HAP-1 (cell line): ENCODE data around the gene RABGAP1L.
"Not testable (repeated sequence)": the region's sequence is repeated elsewhere in the genome, so short reads cannot be mapped to it uniquely, and the experiment has no call there.

ENCODE experiments used
- DNase-seq, 2 experiments: peaks; one replicate each; pipeline ENCODE4 v3.0.0-alpha.2; 2016 to 2020; ENCODE audit warnings: low spot score in 2 of 2
- H3K27me3 ChIP-seq: fragments of 250-450 bp; sonication (Bioruptor Pico); 2 replicates; pipeline ENCODE4 v1.5.1; 2020; ENCODE audit warnings: low read depth, mild to moderate bottlenecking, moderate library complexity
- H3K36me3 ChIP-seq: fragments of 250-450 bp; sonication (Bioruptor Pico); replicated peaks from 2 replicates; pipeline ENCODE4 v1.5.1; 2020; ENCODE audit warnings: mild to moderate bottlenecking
- H3K4me1 ChIP-seq: fragments of 250-450 bp; sonication (Bioruptor Pico); 2 replicates; pipeline ENCODE4 v1.5.1; 2020; ENCODE audit warnings: mild to moderate bottlenecking
- H3K4me3 ChIP-seq: fragments of 250-450 bp; sonication (Bioruptor Pico); 2 replicates; pipeline ENCODE4 v1.5.1; 2020; ENCODE audit warnings: mild to moderate bottlenecking, moderate library complexity
- H3K9me3 ChIP-seq: fragments of 250-450 bp; sonication (Bioruptor Pico); 2 replicates; pipeline ENCODE4 v1.5.1; 2020; ENCODE audit warnings: mild to moderate bottlenecking, moderate library complexity
- in situ Hi-C: fragments of 300-500 bp; cut with MboI; formaldehyde crosslinking; loops from 3 replicates; pipeline ENCODE4 v1.14.3; 2020; ENCODE audit warnings: low sequenced_read_pairs, inconsistent platforms, mixed read lengths

Gene RABGAP1L

GRCh38 chr1:174136714-174137113, 22.6 kb upstream of the RABGAP1L start:
- Histone ChIP-seq H3K27me3 (peaks cover 15% of the 10 kb centered on the region), H3K36me3 (no peaks in the 10 kb centered on the region), H3K9me3 (no peaks in the 10 kb centered on the region), H3K4me3 (no peak overlapping the region), H3K4me1 (no peaks in the 10 kb centered on the region)
- in situ Hi-C loops, result no loop called here
- DNase-seq, result no peak

DNA sequence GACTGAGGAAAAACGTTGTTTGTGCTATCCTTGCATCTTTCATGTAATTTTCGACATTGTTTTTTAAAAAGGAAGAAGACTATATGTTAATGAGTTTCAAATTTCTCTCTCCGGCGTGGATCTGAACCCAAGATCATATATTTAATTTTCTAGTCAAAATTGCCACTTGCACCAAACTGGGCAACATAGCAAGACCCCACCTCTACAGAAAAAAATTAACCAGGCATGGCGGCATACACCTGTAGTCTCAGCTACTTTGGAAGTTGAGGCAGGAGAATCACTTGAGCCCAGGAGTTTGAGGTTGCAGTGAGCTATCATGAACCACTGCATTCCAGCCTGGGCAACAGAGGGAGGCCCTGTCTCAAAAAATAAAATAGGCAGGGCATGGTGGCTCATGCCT, 16.5 kb upstream of the RABGAP1L start:
- no peaks in the 10 kb centered on the region for H3K36me3 ChIP-seq
- H3K27me3 ChIP-seq, result peaks cover 14% of the 10 kb centered on the region
- no peaks in the 10 kb centered on the region for H3K9me3 ChIP-seq
- DNase-seq, result no peak
- no peak overlapping the region for H3K4me3 ChIP-seq
- H3K4me1 ChIP-seq, result no peaks in the 10 kb centered on the region
- in situ Hi-C loops, result no loop called here

DNA sequence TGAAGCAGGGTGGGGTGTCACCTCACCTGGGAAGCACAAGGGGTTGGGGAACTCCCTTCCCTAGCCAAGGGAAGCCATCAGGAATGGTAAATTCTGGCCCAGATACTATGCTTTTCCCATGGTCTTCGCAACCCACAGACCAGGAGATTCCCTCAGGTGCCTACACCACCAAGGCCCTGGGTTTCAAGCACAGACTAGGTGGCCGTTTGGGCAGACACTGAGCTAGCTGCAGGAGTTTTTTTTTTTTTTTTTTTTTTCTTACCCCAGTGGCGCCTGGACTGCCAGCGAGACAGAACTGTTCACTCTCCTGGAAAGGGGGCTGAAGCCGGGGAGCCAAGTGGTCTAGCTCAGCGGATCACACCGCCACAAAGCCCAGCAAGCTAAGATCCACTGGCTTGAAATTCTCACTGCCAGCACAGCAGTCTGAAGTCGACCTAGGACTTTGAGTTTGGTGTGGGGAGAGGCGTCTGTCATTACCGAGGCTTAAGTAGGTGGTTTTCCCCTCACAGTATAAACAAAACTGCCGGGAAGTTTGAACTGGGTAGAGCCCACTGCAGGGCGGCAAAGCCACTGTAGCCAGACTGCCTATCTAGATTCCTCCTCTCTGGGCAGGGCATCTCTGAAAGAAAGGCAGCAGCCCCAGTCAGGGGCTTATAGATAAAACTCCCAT, 15.5 kb upstream of the RABGAP1L start:
- H3K36me3 ChIP-seq, H3K4me3 ChIP-seq, in situ Hi-C loops, DNase-seq, H3K9me3 ChIP-seq, H3K4me1 ChIP-seq: not testable (repeated sequence)
- H3K27me3 ChIP-seq, result peaks cover 14% of the 10 kb centered on the region

DNA sequence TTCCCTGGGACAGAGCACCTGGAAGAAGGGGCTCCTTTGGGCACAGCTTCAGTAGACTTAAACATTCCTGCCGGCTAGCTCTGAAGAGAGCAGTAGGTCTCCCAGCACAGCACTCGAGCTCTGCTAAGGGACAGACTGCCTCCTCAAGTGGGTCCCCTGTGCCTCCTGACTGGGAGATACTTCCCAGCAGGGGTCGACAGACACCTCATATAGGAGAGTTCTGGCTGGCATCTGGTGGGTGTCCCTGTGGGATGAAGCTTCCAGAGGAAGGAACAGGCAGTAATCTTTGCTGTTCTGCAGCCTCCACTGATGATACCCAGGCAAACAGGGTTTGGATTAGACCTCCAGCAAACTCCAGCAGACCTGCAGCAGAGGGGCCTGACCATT, 14.9 kb upstream of the RABGAP1L start:
- H3K4me3 ChIP-seq, result not testable (repeated sequence)

GRCh38 chr1:174149216-174149615, 10.1 kb upstream of the RABGAP1L start:
- DNase-seq, result no peak
- Histone ChIP-seq H3K4me3 (no peak overlapping the region), H3K9me3 (no peaks in the 10 kb centered on the region), H3K27me3 (no peaks in the 10 kb centered on the region; the same call in 1 of the 2 replicates), H3K36me3 (no peaks in the 10 kb centered on the region), H3K4me1 (peaks cover 4% of the 10 kb centered on the region; the same call in 1 of the 2 replicates)
- in situ Hi-C loops, result no loop called here

More for the DNA sequence above, 14.9 kb upstream of the RABGAP1L start:
- H3K4me1 ChIP-seq, DNase-seq, H3K9me3 ChIP-seq, in situ Hi-C loops, H3K36me3 ChIP-seq: not testable (repeated sequence)
- H3K27me3 ChIP-seq, result peaks cover 10% of the 10 kb centered on the region

DNA sequence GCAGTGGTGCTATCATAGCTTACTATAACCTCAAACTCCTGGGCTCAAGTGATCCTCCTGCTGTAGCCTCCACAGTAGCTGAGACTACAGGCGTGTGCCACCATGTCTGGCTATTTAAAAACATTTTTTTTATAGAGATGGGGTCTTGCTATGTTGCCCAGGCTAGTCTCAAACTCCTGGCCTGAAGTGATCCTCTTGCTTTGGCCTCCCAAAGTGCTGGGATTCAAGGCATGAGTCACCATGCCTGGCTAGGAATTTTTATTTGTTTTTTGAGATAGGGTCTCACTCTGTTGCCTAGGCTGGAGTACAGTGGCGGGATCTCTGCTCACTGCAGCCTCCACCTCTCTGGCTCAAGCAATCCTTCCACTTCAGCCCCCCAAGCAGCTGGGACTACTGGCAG, 8.8 kb upstream of the RABGAP1L start:
- no peak for DNase-seq
- Histone ChIP-seq H3K27me3 (no peaks in the 10 kb centered on the region), H3K4me3 (no peak overlapping the region), H3K4me1 (peaks cover 4% of the 10 kb centered on the region; the same call in 1 of the 2 replicates), H3K36me3 (no peaks in the 10 kb centered on the region), H3K9me3 (no peaks in the 10 kb centered on the region)
- in situ Hi-C loops, result no loop called here

DNA sequence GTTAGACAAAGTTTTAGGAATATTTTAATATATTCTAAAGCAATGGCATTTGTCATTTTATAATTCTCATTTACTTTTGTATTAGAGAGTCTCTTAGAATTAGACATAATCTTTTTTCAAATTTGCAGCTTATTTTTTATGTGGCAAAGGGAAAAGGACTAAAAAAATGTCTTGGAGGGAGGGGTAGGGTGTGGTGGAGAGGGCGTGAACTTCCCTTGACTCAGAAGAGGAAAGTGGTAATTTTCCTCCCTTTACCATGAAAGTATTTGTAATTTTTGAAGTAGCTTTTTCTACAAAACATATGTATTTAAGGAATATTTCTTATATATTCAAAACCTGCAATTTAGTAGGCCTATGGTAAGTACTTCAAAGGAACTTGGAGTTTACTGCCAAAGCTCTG, 6.9 kb upstream of the RABGAP1L start:
- peaks cover 4% of the 10 kb centered on the region; the same call in 1 of the 2 replicates for H3K4me1 ChIP-seq
- DNase-seq, result no peak
- H3K9me3 ChIP-seq, result no peaks in the 10 kb centered on the region
- H3K4me3 ChIP-seq, result no peak overlapping the region
- no peaks in the 10 kb centered on the region for H3K27me3 ChIP-seq
- no peaks in the 10 kb centered on the region for H3K36me3 ChIP-seq
- in situ Hi-C loops, result no loop called here

DNA sequence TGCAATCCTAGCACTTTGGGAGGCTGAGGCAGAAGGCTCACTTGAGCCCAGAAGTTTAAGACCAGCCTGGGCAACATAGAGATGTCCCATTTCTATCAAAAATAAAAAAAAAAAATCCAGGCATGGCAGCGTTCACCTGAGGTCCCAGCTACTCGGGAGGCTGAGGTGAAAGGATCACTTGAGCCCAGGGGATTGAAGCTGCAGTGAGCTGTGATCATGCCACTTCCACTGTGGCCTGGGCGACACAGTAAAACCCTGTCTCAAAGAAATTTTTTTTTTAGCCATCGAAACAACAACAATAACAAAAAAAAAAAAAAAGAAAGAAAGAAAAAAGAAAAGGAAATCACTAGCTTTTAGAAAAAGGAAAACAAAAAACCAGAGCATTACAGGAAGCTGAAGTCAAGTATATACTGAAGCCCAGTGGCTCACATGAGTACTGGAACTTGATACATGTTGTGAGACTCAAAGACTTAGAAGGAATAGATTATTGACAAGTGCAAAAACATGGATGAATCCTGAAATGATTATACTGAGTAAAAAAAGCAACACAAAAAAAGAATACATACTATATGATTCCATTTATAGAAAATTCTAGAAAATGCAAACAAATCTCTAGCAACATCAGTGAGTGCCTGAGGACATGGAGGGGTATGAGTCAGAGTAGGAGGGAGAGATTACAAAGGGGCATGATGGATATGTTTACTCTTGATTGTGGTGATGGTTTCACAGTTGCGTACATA, 6.1 kb upstream of the RABGAP1L start:
- DNase-seq, result no peak
- no peaks in the 10 kb centered on the region for H3K9me3 ChIP-seq
- H3K4me1 ChIP-seq, result peaks cover 4% of the 10 kb centered on the region; the same call in 1 of the 2 replicates
- in situ Hi-C loops, result no loop called here
- H3K36me3 ChIP-seq, result no peaks in the 10 kb centered on the region
- no peak overlapping the region for H3K4me3 ChIP-seq
- H3K27me3 ChIP-seq, result no peaks in the 10 kb centered on the region

DNA sequence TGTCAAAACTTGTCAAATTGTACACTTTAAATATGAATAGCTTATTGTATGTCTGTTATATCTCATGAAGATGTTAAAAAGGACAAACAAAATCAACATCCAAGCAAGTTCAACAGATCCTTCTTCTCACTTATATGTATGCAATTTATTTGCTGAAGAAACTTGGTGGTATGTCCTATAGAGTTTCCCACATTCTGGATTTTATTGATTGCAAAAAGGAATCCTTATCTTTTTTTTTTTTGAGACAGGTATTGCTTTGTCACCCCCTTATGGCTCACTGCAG, 5.6 kb upstream of the RABGAP1L start:
- DNase-seq, result peak in 1 of 2 experiments; percentile 12
- Histone ChIP-seq H3K36me3 (no peaks in the 10 kb centered on the region), H3K27me3 (no peaks in the 10 kb centered on the region), H3K9me3 (no peaks in the 10 kb centered on the region), H3K4me1 (peaks cover 4% of the 10 kb centered on the region; the same call in 1 of the 2 replicates), H3K4me3 (no peak overlapping the region)
- in situ Hi-C loops, result no loop called here

GRCh38 chr1:174156437-174156836, 2.9 kb upstream of the RABGAP1L start:
- DNase-seq, result no peak
- in situ Hi-C loops, result no loop called here
- Histone ChIP-seq H3K4me3 (no peak overlapping the region), H3K4me1 (peaks cover 10% of the 10 kb centered on the region; the same call in 1 of the 2 replicates), H3K36me3 (no peaks in the 10 kb centered on the region), H3K27me3 (no peaks in the 10 kb centered on the region), H3K9me3 (no peaks in the 10 kb centered on the region)

GRCh38 chr1:174157157-174157806, 2.0 kb upstream of the RABGAP1L start:
- H3K36me3 ChIP-seq, result no peaks in the 10 kb centered on the region
- no peak overlapping the region for H3K4me3 ChIP-seq
- H3K4me1 ChIP-seq, result peaks cover 10% of the 10 kb centered on the region; the same call in 1 of the 2 replicates
- in situ Hi-C loops, result no loop called here
- no peaks in the 10 kb centered on the region for H3K9me3 ChIP-seq
- no peak for DNase-seq
- no peaks in the 10 kb centered on the region for H3K27me3 ChIP-seq

DNA sequence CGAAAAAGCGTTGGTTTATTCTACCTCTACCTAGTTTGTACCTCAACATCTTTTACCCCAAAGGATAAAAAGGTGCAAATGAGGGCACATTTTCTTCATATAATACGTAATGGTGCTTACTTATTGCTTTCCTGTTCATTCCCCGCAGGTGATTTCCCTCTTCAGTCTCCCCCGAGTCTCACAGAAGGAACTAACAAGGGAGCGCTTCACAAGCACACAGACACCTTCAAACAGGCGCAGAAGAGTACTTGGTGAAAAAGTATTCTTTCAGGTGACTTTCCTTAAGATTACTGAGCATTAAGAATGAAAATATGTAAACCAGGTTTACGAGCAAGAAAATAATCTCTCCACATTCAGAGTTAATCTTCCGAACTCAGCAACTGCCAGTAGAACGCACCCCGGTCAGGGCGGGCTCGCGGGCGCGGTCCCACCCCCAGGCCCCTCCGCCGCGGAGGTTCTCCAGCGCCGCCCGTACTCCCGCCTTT, 511 bp upstream of the RABGAP1L start:
- peaks cover 5% of the 10 kb centered on the region; the same call in 1 of the 2 replicates for H3K4me1 ChIP-seq
- no peaks in the 10 kb centered on the region for H3K27me3 ChIP-seq
- H3K4me3 ChIP-seq, result peak overlapping the region; percentile 98
- in situ Hi-C loops, result no loop called here
- H3K9me3 ChIP-seq, result no peaks in the 10 kb centered on the region
- DNase-seq, result peak in 1 of 2 experiments; percentile 11
- no peaks in the 10 kb centered on the region for H3K36me3 ChIP-seq

DNA sequence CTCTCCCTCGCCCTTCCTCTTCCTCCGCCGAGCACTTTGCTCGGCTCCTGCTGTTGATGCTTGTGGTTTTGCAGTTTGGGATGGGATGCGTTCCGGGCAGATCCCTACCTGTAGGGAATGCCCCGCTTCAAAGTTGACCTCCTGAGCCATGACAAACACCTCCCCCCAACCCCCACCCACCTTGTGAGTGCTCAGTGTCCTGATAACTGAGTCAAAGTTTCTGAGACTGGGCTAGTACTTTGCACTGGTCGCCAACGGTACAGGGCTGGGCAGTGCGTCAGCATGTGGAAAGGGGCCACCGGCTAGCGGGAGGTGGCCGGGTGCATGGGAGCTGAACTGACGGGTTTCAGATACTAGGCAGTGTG, 771 bp downstream of the RABGAP1L start:
- H3K4me1 ChIP-seq, result peaks cover 5% of the 10 kb centered on the region; the same call in 1 of the 2 replicates
- H3K27me3 ChIP-seq, result no peaks in the 10 kb centered on the region
- in situ Hi-C loops, result loop anchor here (10.0 kb wide), 1 partner anchor 55 kb away; no protein-coding TSS in a partner anchor
- no peaks in the 10 kb centered on the region for H3K9me3 ChIP-seq
- H3K4me3 ChIP-seq, result peak overlapping the region; percentile 98
- peak in 1 of 2 experiments; percentile 51 for DNase-seq
- no peaks in the 10 kb centered on the region for H3K36me3 ChIP-seq

- Histone ChIP-seq H3K9me3 (no peaks in the 10 kb centered on the region), H3K4me3 (peak overlapping the region; percentile 98), H3K36me3 (no peaks in the 10 kb centered on the region), H3K4me1 (peaks cover 5% of the 10 kb centered on the region; the same call in 1 of the 2 replicates), H3K27me3 (no peaks in the 10 kb centered on the region)
- in situ Hi-C loops, result loop anchor here (10.0 kb wide), 1 partner anchor 56 kb away; no protein-coding TSS in a partner anchor
- DNase-seq, result no peak
These were observed 1.3 kb downstream of the RABGAP1L start for GRCh38 chr1:174160603-174161002.
